Activated gamma-delta T cell treated with anti-CD3 and anti-CD28 coated beads, Interleukin-2, amount 50 U/mL, for 16 hours (primary cell): ENCODE measurements around the gene RAB3IP.
"Not testable (repeated sequence)": the region's sequence is repeated elsewhere in the genome, so short reads cannot be mapped to it uniquely, and the experiment has no call there.

Source experiments
- DNase-seq: peaks from one replicate; pipeline ENCODE4 v3.0.0-alpha.2; 2020; ENCODE audit warnings: low read depth

Gene RAB3IP

DNA sequence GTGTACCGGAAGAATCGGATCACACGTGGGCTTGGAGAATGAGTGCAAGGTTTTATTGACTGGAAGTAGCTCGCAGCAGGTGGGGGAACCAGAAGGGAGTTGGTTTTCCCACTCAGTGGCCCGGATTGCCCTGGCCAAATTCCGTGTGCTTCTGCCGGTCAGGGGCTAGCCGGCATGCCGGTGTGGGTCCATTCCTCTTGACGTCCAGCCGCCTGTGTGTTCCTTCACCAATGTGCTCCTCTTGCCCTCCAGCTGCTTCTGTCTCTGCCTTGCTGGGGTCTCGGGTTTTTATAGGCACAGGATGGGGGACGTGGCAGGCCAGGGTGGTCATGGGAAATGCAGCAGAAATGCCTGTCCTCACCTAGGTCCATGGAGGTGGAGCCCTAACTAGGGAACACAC lies 97.4 kb downstream of the RAB3IP start:
- no peak for DNase-seq

DNA sequence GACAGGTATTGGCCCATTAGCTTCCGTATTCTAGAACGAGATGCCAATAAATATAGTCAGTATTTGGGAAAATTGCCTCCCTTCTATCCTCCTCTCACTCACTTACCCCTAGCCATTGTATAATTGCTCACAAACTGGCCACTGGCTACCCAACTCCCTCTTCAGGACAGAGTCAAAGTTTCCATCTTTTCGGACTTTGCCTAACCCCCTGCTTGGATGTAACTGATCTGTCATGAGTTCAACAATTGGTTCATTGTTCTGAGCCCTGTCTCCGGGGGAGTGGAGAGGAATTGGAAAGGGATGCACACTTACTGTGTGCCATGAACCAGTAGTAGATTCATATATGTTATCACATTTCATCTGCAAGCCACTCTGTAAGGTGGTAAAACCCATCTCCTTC lies 98.5 kb downstream of the RAB3IP start:
- DNase-seq = no peak

DNA sequence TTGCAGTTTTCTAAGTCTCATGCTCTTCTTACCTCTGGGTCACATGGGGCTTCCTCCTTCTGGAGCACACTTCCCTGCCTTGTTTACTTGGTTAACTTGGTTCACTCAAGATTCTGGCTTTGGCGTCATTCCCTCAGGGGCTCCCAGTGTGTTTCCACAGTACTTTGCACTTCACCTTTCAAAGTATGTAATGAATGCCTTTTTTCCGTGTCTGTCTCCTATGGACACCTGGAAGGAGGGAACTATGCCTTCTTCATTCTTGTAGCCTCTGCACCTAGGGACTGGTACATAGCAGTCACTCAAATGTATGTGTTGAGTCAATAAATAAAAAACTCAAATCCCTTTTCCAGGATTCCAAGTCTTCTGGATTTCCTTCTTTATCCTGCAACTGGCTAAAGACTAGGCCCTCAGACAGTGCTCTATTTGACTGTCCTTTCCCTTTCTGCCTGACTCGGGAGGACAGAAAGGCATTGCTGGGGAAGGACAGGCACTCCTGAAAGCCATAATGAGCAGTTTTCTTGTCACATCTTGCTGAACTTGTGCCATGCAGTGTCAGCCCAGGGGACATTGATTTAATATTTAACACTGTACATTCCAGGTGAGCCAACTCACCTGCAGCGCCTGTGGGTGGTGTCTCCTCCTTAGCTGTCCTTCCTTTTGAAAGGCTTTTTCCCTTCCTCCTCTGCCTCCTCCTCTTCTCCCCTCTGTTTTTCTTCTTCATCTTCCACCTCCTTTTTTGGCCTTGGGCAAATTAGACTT lies 99.2 kb downstream of the RAB3IP start:
- DNase-seq = no peak

DNA sequence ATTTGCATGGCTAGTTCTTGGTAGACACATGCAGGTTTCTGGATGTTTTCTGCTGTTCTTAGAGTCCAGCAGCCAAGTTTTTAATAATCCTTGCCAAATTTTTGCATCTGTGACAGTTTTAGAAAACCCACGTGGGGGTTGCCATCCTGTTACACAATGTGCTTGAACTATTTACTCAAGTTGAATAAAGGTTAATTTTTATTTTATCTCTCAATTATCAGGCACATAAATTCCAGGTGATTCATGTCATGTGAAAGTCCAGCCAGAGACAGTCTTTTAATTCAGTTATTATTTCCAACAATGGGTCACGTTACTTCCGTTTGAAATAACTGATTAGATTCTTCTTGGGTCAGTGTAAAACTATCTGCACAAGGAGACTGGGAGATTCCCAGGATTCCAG lies 102.1 kb downstream of the RAB3IP start:
- no peak for DNase-seq

DNA sequence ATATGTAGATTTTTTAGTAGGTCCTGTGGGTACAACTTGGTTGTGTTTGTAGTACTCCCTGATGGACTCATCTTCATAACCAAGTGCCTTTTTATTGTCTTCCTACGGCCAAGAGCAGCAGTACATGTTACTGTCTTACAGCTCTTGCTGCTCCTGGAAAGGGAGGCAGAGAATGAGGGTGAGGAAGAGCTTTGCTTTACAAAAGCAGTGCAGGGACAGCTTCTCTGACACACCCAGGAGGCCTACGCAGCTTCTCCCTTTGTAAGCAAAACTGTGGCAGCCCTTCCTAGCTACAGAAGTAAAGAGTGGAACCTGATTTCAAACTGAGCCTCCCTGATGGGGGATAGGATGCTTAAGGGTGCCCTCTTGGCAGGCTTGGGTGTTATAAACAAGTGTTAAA lies 104.9 kb downstream of the RAB3IP start:
- no peak for DNase-seq

DNA sequence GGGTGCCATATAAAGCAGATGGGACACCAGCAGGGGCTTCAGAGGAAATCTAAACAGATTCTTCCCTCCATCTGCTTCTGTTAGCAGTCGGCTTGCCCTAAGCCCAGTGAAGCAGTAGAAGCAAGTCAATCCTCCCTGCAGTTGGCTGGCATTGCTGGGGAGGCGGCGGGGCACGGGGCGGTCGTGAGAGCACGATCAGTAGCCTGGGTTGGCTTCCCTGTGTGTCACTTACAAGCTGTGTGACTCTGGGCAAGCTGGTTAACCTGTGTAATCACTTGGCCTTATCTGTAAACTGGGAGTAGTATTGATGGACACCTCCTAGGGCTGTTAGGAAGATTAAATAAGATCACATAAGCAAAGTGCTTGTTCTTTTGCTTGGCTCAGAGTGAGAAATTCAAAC lies 105.8 kb downstream of the RAB3IP start:
- DNase-seq = no peak

DNA sequence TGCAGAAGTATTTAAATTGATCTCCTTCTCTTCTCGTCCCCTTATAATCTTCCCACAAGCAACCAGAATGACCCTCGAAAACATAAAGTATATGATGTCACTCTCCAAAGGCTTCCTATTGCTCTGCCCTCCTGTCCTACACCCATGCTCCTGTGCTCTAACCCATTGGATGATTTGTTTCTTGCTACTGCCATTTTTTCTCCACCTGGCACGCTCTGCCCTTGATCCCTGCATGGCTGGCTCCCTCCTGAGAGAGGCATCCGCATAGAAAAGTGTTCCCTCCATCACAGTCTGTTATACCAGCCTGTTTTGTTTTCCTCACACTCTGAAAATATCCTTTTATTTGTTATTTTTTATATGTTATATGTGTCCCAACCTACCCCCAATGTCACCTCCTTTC lies 106.2 kb downstream of the RAB3IP start:
- DNase-seq = no peak

DNA sequence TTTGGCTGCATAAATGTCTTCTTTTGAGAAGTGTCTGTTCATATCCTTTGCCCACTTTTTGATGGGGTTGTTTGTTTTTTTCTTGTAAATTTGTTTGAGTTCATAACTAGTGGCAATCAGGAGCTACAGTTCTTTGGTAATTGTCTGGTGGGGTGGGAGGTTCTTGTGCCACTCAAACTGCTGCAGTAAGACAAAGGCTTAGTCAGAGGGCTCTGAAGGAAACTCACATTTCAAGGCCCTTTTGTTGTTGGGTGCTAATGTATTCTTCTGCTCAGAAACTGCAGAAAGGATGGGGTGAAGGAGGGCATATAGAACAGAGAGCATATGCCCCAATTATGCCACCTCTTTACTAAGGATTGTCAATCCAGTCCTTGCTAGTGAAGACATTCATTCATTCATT lies 108.3 kb downstream of the RAB3IP start:
- no peak for DNase-seq

DNA sequence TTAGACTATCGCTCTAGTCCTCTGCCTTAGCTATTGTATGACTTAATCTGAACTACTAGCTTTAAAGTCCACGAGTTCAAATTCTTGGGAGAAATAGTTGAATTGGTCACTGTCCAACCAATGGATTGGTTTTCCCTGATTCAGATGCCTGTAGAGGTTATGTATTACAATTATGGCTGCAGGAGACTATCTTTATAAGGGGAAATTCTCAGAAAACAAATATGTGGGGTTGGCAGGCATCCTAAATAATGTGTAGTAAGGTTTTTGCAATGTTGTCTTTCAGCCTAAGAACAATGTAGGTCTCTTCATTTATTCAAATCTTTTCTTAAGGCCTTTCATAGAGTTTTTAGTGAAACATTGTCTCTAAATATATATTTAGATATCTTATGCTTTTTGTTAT lies 113.3 kb downstream of the RAB3IP start:
- DNase-seq = no peak

DNA sequence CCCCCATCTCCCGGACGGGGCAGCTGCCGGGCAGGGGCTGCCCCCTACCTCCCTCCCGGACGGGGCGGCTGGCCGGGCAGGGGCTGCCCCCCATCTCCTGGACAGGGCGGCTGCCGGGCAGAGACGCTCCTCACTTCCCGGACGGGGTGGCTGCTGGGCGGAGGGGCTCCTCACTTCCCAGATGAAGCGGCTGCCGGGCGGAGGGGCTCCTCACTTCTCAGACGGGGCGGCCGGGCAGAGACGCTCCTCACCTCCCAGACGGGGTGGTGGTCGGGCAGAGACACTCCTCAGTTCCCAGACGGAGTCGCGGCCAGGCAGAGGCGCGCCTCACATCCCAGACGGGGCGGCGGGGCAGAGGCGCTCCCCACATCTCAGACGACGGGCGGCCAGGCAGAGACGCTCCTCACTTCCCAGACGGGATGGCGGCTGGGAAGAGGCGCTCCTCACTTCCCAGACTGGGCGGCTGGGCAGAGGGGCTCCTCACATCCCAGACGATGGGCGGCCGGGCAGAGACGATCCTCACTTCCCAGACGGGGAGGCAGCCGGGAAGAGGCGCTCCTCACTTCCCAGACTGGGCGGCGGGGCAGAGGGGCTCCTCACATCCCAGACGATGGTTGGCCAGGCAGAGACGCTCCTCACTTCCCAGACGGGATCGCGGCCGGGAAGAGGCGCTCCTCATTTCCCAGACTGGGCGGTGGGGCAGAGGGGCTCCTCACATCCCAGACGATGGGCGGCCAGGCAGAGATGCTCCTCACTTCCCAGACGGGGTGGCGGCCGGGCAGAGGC lies 114.7 kb downstream of the RAB3IP start:
- DNase-seq = not testable (repeated sequence)

DNA sequence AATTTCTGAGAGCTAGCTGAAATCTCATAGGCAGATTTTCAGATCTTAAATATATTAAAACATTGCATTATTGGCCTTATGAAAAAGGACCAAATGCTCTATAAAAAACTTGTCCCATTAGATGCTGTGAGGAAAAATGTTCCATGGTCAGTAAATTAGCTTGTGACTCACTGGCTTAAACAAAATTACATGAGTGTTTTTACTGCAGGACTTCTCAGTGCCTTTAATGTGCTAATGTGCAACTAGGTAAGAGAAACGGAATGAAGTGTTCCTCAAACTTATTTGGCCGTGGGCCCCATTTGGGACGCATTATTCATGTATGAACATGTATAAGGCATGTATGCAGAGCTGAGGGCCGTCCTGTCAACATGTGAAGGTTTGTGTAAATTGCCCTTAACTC lies 128.0 kb downstream of the RAB3IP start:
- DNase-seq = no peak

DNA sequence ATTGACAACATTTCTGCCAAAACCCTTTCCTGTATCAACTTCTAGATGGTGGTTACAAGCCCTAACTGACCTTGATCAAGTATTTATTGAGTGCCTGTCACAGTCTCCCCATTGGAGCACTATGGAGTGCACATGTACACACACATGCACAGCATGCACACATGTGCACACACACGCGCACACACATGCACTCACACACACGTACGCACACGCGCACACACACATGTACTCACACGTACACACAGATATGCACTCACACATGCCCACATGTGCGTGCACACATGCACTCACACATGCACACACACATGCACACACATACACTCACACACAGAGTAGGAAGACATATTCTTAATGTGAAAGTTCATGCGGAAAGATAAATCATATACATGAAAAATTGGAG lies 130.0 kb downstream of the RAB3IP start:
- DNase-seq = no peak

DNA sequence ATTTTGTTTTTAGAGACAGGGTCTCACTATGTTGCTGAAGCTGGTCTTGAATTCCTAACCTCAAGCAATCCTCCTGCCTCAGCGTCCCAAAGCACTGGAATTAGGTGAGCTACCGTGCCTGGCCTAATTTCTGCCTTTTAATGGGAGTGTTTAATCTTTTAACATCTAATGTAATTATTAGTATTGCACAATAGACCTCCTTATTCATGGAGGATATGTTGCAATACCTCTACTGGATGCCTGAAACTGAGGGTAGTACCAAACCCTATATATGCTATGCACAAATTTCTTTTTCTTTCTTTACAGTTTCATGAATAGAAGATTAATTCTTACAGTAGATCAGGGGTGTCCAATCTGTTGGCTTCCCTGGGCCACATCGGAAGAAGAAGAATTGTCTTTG lies 134.1 kb downstream of the RAB3IP start:
- no peak for DNase-seq
